Measurements from ENCODE around the gene GPATCH8. TPM values are rescaled to one million over a fixed set of nuclear protein-coding genes. Genes with fewer than 3 reads are reported as not detected.

The GPATCH8 gene
- total and polyA plus RNA-seq, 11 donors: 12.8 to 24.9 (median 20.3) TPM

DNA sequence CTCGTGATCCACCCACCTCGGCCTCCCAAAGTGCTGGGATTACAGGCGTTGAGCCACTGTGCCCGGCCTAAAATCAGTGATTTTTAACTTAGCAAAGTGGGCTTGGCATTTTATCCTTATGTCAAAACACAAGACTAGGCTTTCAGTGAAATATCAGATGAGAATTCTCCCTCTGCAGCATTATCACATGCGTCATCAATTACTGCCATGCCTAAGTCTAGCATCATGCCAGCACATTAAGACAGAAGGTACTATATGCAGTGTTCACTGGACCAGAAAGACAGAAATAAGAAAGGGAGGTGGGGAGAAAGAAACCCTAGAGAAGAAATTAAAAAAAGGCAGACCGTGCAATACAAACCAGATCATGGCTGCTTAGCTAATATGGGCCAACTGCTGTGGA, 29.8 kb downstream of the GPATCH8 start:
- no peak for ATAC-seq
- no peaks in the 10 kb centered on the region for H3K27me3 ChIP-seq
- intact Hi-C loops (cut with DNase I): no loop called here

DNA sequence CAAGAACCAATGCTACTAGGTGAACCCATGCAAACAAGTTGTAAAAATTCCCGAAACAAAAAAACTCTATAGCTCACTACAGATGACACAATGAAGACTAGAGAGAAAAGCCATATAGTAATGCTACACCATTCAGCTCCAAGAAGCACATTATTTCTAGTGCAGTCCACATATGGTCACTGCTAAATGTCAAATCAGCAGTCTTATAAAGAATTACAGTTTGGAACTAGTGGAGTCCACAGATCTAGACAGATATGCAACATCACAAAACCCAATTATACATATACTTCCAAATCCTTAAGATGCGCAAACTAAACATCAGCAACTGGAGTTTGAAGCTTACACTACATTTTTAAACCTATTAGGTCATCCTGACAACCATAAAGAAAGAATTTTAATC, 33.5 kb downstream of the GPATCH8 start:
- TF ChIP-seq, protein P1, sequence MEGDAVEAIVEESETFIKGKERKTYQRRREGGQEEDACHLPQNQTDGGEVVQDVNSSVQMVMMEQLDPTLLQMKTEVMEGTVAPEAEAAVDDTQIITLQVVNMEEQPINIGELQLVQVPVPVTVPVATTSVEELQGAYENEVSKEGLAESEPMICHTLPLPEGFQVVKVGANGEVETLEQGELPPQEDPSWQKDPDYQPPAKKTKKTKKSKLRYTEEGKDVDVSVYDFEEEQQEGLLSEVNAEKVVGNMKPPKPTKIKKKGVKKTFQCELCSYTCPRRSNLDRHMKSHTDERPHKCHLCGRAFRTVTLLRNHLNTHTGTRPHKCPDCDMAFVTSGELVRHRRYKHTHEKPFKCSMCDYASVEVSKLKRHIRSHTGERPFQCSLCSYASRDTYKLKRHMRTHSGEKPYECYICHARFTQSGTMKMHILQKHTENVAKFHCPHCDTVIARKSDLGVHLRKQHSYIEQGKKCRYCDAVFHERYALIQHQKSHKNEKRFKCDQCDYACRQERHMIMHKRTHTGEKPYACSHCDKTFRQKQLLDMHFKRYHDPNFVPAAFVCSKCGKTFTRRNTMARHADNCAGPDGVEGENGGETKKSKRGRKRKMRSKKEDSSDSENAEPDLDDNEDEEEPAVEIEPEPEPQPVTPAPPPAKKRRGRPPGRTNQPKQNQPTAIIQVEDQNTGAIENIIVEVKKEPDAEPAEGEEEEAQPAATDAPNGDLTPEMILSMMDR (IDR thresholded peaks at IDR 0.05): no peak
- no peak for TF ChIP-seq POLR2A (IDR thresholded peaks at IDR 0.05)
- peaks cover 0 to 29% (median 18%) of the 10 kb centered on the region in 12 donors for H3K4me1 ChIP-seq
- intact Hi-C loops (cut with DNase I): no loop called here

More for the DNA sequence above, 29.8 kb downstream of the GPATCH8 start:
- peaks cover 0 to 6% (median 0%) of the 10 kb centered on the region in 12 donors for H3K4me1 ChIP-seq
- no peak overlapping the region for H3K4me3 ChIP-seq
- TF ChIP-seq POLR2A (IDR thresholded peaks at IDR 0.05): no peak
- TF ChIP-seq, protein P1 (IDR thresholded peaks at IDR 0.05): no peak
- DNase-seq: no peak
- peaks cover 0 to 34% (median 14%) of the 10 kb centered on the region in 9 donors for H3K36me3 ChIP-seq
- H3K27ac ChIP-seq: no peak overlapping the region
- no peaks in the 10 kb centered on the region for H3K9me3 ChIP-seq
- 91 to 97% (median 95%) methylated on average over 6 of the region's 6 CpGs for WGBS, 4 donors

DNA sequence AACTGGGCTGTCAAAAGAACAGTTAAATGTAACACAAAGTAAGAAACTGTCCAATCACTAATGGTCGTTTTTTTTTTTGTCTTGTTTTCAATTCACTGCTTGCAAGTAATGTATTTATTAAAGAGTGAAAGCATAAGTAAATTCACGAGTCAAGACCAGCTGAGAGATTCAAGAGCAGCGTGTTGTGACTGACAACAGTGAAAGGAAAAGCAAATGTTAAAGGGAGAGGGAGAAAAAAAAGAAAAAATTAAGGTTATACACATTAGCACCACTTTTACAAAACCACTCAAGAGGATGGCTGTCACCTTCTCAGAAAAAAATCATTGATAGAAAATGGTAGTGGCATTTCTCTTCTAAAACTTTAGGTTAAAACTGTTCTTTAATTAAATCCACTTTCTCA, 36.1 kb downstream of the GPATCH8 start:
- DNase-seq (no peak), ATAC-seq (no peak)
- Histone ChIP-seq H3K36me3 (peaks cover 0 to 38% (median 22%) of the 10 kb centered on the region in 9 donors), H3K27ac (peak overlapping the region in 1 of 12 donors; percentile 33), H3K4me3 (no peak overlapping the region), H3K9me3 (peaks cover 0 to 8% (median 0%) of the 10 kb centered on the region in 12 donors), H3K27me3 (no peaks in the 10 kb centered on the region), H3K4me1 (peaks cover 0 to 29% (median 18%) of the 10 kb centered on the region in 12 donors)
- WGBS, 4 donors: 21 to 38% (median 25%) methylated on average over 3 of the region's 3 CpGs
- no peak for TF ChIP-seq POLR2A (IDR thresholded peaks at IDR 0.05)
- TF ChIP-seq, protein P1 (IDR thresholded peaks at IDR 0.05): no peak
- intact Hi-C loops (cut with DNase I): no loop called here

More for the DNA sequence above, 33.5 kb downstream of the GPATCH8 start:
- Histone ChIP-seq H3K4me3 (no peak overlapping the region), H3K36me3 (peaks cover 0 to 34% (median 14%) of the 10 kb centered on the region in 9 donors), H3K27me3 (no peaks in the 10 kb centered on the region), H3K27ac (no peak overlapping the region), H3K9me3 (peaks cover 0 to 8% (median 0%) of the 10 kb centered on the region in 12 donors)
- DNase-seq: no peak
- ATAC-seq: no peak
- 94 to 100% (median 95%) methylated on average over 2 of the region's 2 CpGs for WGBS, 4 donors

DNA sequence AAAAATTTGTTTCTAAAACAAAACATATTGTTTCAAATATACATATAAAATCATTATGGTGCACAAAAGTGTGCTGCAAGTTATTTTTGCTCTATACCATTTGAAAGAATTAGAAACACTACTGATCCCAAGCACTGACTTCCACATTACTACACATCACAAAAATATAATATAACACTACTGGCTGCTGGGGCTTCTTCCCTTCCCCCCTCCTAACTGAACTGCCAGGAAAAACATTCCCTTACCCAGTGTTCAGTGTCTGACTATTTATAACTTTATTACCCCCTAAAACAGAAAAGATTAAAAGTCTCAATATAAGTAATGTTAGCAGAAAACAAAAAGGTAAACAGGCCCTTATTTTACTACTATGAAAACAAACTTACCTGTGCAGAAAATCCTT, 36.9 kb downstream of the GPATCH8 start:
- peaks cover 0 to 40% (median 20%) of the 10 kb centered on the region in 9 donors for H3K36me3 ChIP-seq
- TF ChIP-seq, protein P1 (IDR thresholded peaks at IDR 0.05): no peak
- no peak for TF ChIP-seq POLR2A (IDR thresholded peaks at IDR 0.05)
- intact Hi-C loops (cut with DNase I): no loop called here
- no peak for DNase-seq
- peaks cover 0 to 29% (median 18%) of the 10 kb centered on the region in 12 donors for H3K4me1 ChIP-seq
- peaks cover 0 to 8% (median 0%) of the 10 kb centered on the region in 12 donors for H3K9me3 ChIP-seq
- no peak overlapping the region for H3K4me3 ChIP-seq
- H3K27me3 ChIP-seq: no peaks in the 10 kb centered on the region
- H3K27ac ChIP-seq: peak overlapping the region in 1 of 12 donors; percentile 33
- ATAC-seq: no peak
